GM19455 (cell line): Measurements from ENCODE around the gene PLEKHA7.
A peak's percentile ranks its signal among the peaks of the same experiment; 100 is the strongest.
"Not testable (repeated sequence)": the region's sequence is repeated elsewhere in the genome, so short reads cannot be mapped to it uniquely, and the experiment has no call there.

Experiments used
- ATAC-seq: cut with Tn5 transposase; IDR thresholded peaks from one replicate; pipeline ENCODE4 v1.9.1; 2021; ENCODE audit not compliant: unreplicated experiment

Gene PLEKHA7

GRCh38 chr11:16889905-16890304 is 124.3 kb downstream of the PLEKHA7 start:
- ATAC-seq: no peak

- not testable (repeated sequence) for ATAC-seq
Measured at GRCh38 chr11:16889010-16889409, 125.2 kb downstream of the PLEKHA7 start.

- not testable (repeated sequence) for ATAC-seq
Measured at GRCh38 chr11:16887887-16888286, 126.3 kb downstream of the PLEKHA7 start.

GRCh38 chr11:16883174-16883573 is 131.0 kb downstream of the PLEKHA7 start:
- no peak for ATAC-seq

- ATAC-seq: peak; percentile 52
Measured at GRCh38 chr11:16881766-16882165, 132.4 kb downstream of the PLEKHA7 start.

GRCh38 chr11:16881074-16881709 is 133.0 kb downstream of the PLEKHA7 start:
- peak; percentile 62 for ATAC-seq

GRCh38 chr11:16880184-16880801 is 133.9 kb downstream of the PLEKHA7 start:
- ATAC-seq: no peak

- no peak for ATAC-seq
Measured at GRCh38 chr11:16879690-16880089, 134.5 kb downstream of the PLEKHA7 start.

GRCh38 chr11:16876837-16877236 is 137.4 kb downstream of the PLEKHA7 start:
- ATAC-seq: no peak

GRCh38 chr11:16876053-16876752 is 138.0 kb downstream of the PLEKHA7 start:
- ATAC-seq: no peak

GRCh38 chr11:16874275-16874975 is 139.8 kb downstream of the PLEKHA7 start:
- no peak for ATAC-seq

- no peak for ATAC-seq
Measured at GRCh38 chr11:16873289-16873688, 140.9 kb downstream of the PLEKHA7 start.

GRCh38 chr11:16871368-16871767 is 142.8 kb downstream of the PLEKHA7 start:
- ATAC-seq: no peak

GRCh38 chr11:16867097-16867496 is 147.1 kb downstream of the PLEKHA7 start:
- ATAC-seq: no peak

- ATAC-seq: not testable (repeated sequence)
Measured at GRCh38 chr11:16864428-16864827, 149.8 kb downstream of the PLEKHA7 start.

- ATAC-seq: no peak
Measured at GRCh38 chr11:16863389-16863788, 150.8 kb downstream of the PLEKHA7 start.

- ATAC-seq: no peak
Measured at GRCh38 chr11:16862726-16863125, 151.5 kb downstream of the PLEKHA7 start.

GRCh38 chr11:16861862-16862261 is 152.4 kb downstream of the PLEKHA7 start:
- ATAC-seq: no peak

- ATAC-seq: no peak
Measured at GRCh38 chr11:16860617-16861016, 153.6 kb downstream of the PLEKHA7 start.

GRCh38 chr11:16859651-16860050 is 154.6 kb downstream of the PLEKHA7 start:
- ATAC-seq: no peak

GRCh38 chr11:16857186-16857585 is 157.0 kb downstream of the PLEKHA7 start:
- no peak for ATAC-seq
